Neural progenitor cell (in vitro differentiated cells): ENCODE results near the gene RXRB. TPM values are rescaled to one million over a fixed set of nuclear protein-coding genes. Genes with fewer than 3 reads are reported as not detected.

ENCODE experiments used
- DNase-seq: peaks from one replicate; pipeline ENCODE4 v3.0.0-alpha.2; 2016; ENCODE audit warnings: low spot score
- H2AFZ ChIP-seq: fragments of 200-600 bp; sonication (generic); replicated peaks from 2 replicates; pipeline ENCODE4 v1.6.1; 2016; ENCODE audit warnings: antibody characterized with exemption
- H3F3A ChIP-seq: fragments of 200-600 bp; sonication (generic); 2 replicates; pipeline ENCODE4 v1.6.1; 2016; ENCODE audit warnings: antibody characterized with exemption, low read depth
- H3K27ac ChIP-seq: fragments of 200-600 bp; sonication (generic); 2 replicates; pipeline ENCODE4 v1.5.1; 2016; ENCODE audit warnings: mild to moderate bottlenecking
- H3K27me3 ChIP-seq: fragments of 200-600 bp; sonication (generic); 2 replicates; pipeline ENCODE4 v1.6.1; 2016; ENCODE audit warnings: mild to moderate bottlenecking, moderate library complexity
- H3K36me3 ChIP-seq: fragments of 200-600 bp; sonication (generic); 2 replicates; pipeline ENCODE4 v1.5.1; 2016
- H3K4me1 ChIP-seq: fragments of 200-600 bp; sonication (generic); 2 replicates; pipeline ENCODE4 v1.6.1; 2016; ENCODE audit warnings: mixed run types
- H3K4me2 ChIP-seq: fragments of 200-600 bp; sonication (generic); 2 replicates; pipeline ENCODE4 v1.6.1; 2016
- H3K4me3 ChIP-seq: fragments of 200-600 bp; sonication (generic); 2 replicates; pipeline ENCODE4 v1.5.1; 2016
- H3K79me2 ChIP-seq: fragments of 200-600 bp; sonication (generic); 2 replicates; pipeline ENCODE4 v1.6.1; 2016; ENCODE audit warnings: low read depth
- H3K9ac ChIP-seq: fragments of 200-600 bp; sonication (generic); 2 replicates; pipeline ENCODE4 v1.6.1; 2016
- H3K9me3 ChIP-seq: fragments of 200-600 bp; sonication (generic); 2 replicates; pipeline ENCODE4 v1.5.1; 2016; ENCODE audit warnings: low read depth
- H4K20me1 ChIP-seq: fragments of 200-600 bp; sonication (generic); 2 replicates; pipeline ENCODE4 v1.6.1; 2016; ENCODE audit warnings: low read depth
- H3K27ac Mint-ChIP-seq: 3 replicates; pipeline ENCODE4 v1.8.0; 2021; ENCODE audit warnings: mixed read lengths
- H3K27me3 Mint-ChIP-seq: 2 replicates; pipeline ENCODE4 v1.8.0; 2022; ENCODE audit warnings: low read depth, mild to moderate bottlenecking, inconsistent platforms, moderate library complexity, mixed read lengths; ENCODE audit not compliant: insufficient read depth
- H3K36me3 Mint-ChIP-seq: 3 replicates; pipeline ENCODE4 v1.8.0; 2021; ENCODE audit warnings: mixed read lengths
- H3K4me1 Mint-ChIP-seq: 3 replicates; pipeline ENCODE4 v1.8.0; 2021; ENCODE audit warnings: mixed read lengths
- H3K4me3 Mint-ChIP-seq: 3 replicates; pipeline ENCODE4 v1.8.0; 2021; ENCODE audit warnings: mild to moderate bottlenecking, moderate library complexity, mixed read lengths
- H3K9me3 Mint-ChIP-seq: 3 replicates; pipeline ENCODE4 v1.8.0; 2020; ENCODE audit warnings: mixed read lengths
- EZH2 ChIP-seq: fragments of 200-600 bp; sonication (generic); IDR thresholded peaks from 2 replicates; pipeline ENCODE4 v1.6.1; 2017; ENCODE audit warnings: antibody characterized with exemption, mild to moderate bottlenecking, moderate library complexity
- EZH2phosphoT487 ChIP-seq: fragments of 200-600 bp; sonication (generic); IDR thresholded peaks from 2 replicates; pipeline ENCODE4 v1.6.1; 2017; ENCODE audit warnings: antibody characterized with exemption
- total RNA-seq: library from RNA; depleted of rRNA; stranded (reverse); fragments of >200 nt; gene quantifications from 2 replicates; pipeline ENCODE4 v1.2.3, GENCODE V29; 2015; ENCODE audit warnings: low replicate concordance
- TF ChIP-seq, protein P1 (sequence below): fragments of 200-600 bp; sonication (generic); IDR thresholded peaks from 2 replicates; pipeline ENCODE4 v1.5.1; 2017; ENCODE audit warnings: antibody characterized with exemption, mild to moderate bottlenecking

Gene RXRB
- total RNA-seq, 1 donor from 2014 or later = 10.2 TPM

- no peak overlapping the region for H3K4me3 ChIP-seq
- H3K27ac ChIP-seq = no peak overlapping the region
- Mint-ChIP-seq H3K4me1 (peaks cover 5% of the 10 kb centered on the region), H3K4me3 (no peak overlapping the region), H3K36me3 (peaks cover 2% of the 10 kb centered on the region), H3K27me3 (peaks cover 24% of the 10 kb centered on the region), H3K9me3 (no peaks in the 10 kb centered on the region), H3K27ac (no peak overlapping the region)
- no peaks in the 10 kb centered on the region for H3K36me3 ChIP-seq
- H3K4me2 ChIP-seq = no peak overlapping the region
- H3F3A ChIP-seq = peaks cover 3% of the 10 kb centered on the region
- TF ChIP-seq EZH2phosphoT487 (no peak), EZH2 (no peak)
- TF ChIP-seq, protein P1, sequence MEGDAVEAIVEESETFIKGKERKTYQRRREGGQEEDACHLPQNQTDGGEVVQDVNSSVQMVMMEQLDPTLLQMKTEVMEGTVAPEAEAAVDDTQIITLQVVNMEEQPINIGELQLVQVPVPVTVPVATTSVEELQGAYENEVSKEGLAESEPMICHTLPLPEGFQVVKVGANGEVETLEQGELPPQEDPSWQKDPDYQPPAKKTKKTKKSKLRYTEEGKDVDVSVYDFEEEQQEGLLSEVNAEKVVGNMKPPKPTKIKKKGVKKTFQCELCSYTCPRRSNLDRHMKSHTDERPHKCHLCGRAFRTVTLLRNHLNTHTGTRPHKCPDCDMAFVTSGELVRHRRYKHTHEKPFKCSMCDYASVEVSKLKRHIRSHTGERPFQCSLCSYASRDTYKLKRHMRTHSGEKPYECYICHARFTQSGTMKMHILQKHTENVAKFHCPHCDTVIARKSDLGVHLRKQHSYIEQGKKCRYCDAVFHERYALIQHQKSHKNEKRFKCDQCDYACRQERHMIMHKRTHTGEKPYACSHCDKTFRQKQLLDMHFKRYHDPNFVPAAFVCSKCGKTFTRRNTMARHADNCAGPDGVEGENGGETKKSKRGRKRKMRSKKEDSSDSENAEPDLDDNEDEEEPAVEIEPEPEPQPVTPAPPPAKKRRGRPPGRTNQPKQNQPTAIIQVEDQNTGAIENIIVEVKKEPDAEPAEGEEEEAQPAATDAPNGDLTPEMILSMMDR = no peak
- peaks cover 11% of the 10 kb centered on the region for H4K20me1 ChIP-seq
- peaks cover 65% of the 10 kb centered on the region for H3K27me3 ChIP-seq
- no peaks in the 10 kb centered on the region for H3K9me3 ChIP-seq
- DNase-seq = no peak
- H2AFZ ChIP-seq = no peak overlapping the region
- H3K79me2 ChIP-seq = no peaks in the 10 kb centered on the region
- H3K4me1 ChIP-seq = peaks cover 18% of the 10 kb centered on the region
- no peak overlapping the region for H3K9ac ChIP-seq
Observed at GRCh38 chr6:33187809-33188208, 12.7 kb downstream of the RXRB start.

DNA sequence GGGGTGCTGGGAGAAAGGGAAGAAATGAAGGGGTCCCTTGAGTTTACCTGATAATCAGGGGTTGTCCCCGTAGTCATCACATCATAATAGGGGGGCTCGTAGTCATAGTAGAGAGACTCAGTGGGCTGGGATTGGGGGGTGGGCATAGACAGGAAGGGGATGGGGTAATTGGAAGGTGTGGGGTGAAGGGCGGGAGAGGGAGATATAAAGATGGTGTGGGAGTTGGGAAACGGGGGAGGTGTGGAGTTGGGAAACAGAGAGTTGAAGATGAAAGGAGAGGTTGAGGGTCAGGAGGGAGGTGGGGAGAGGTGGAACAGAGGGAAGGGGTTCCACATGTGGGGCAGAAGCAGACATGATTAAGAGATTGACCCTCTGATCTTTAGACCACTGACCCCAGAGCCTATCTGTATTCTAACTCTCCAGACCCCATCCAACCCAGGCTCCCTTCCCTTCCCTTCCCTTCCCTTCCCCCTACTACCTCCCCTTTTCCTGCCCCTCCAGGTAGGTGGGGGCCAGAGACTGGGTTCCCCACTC lies 14.7 kb downstream of the RXRB start:
- H3K27ac ChIP-seq = no peak overlapping the region
- no peaks in the 10 kb centered on the region for H3K36me3 Mint-ChIP-seq
- no peaks in the 10 kb centered on the region for H3K4me1 ChIP-seq
- H3F3A ChIP-seq = no peaks in the 10 kb centered on the region
- H3K4me2 ChIP-seq = no peak overlapping the region
- DNase-seq = no peak
- no peaks in the 10 kb centered on the region for H4K20me1 ChIP-seq
- no peak overlapping the region for H2AFZ ChIP-seq
- no peaks in the 10 kb centered on the region for H3K4me1 Mint-ChIP-seq
- H3K79me2 ChIP-seq = no peaks in the 10 kb centered on the region
- H3K9me3 ChIP-seq = no peaks in the 10 kb centered on the region
- H3K36me3 ChIP-seq = no peaks in the 10 kb centered on the region
- no peak overlapping the region for H3K4me3 Mint-ChIP-seq
- H3K27me3 ChIP-seq = peaks cover 44% of the 10 kb centered on the region
- H3K9me3 Mint-ChIP-seq = no peaks in the 10 kb centered on the region
- no peak overlapping the region for H3K27ac Mint-ChIP-seq
- H3K9ac ChIP-seq = no peak overlapping the region
- peaks cover 8% of the 10 kb centered on the region for H3K27me3 Mint-ChIP-seq
- TF ChIP-seq, protein P1 = no peak
- TF ChIP-seq EZH2phosphoT487 (no peak), EZH2 (no peak)
- no peak overlapping the region for H3K4me3 ChIP-seq

DNA sequence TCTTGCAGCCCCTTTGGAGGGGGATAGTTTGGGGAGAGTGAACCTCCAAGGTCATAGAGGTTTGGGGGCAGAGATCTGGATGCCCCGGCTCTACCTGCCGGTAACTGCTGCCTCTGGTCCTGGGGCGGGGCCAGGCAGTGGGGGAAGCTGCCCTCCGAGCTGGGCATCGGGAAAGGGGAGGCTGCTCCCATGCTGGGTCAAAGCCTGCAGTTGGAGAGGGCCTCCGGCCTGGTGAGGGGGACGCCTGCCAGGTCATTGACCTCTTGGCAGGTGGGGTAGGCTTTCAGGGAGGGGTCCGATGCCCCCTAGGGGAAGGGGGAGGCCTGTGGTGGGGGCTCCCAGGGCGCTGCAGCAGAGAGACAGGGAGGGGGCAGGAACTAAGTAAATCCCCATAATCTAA lies 15.3 kb downstream of the RXRB start:
- DNase-seq = no peak
- Mint-ChIP-seq H3K36me3 (no peaks in the 10 kb centered on the region), H3K9me3 (no peaks in the 10 kb centered on the region), H3K27ac (no peak overlapping the region), H3K4me3 (no peak overlapping the region), H3K4me1 (no peaks in the 10 kb centered on the region), H3K27me3 (peaks cover 8% of the 10 kb centered on the region)
- H3K79me2 ChIP-seq = no peaks in the 10 kb centered on the region
- H4K20me1 ChIP-seq = no peaks in the 10 kb centered on the region
- no peak overlapping the region for H3K4me2 ChIP-seq
- H3K9ac ChIP-seq = no peak overlapping the region
- TF ChIP-seq EZH2phosphoT487 (no peak), EZH2 (no peak)
- TF ChIP-seq, protein P1 = no peak
- no peak overlapping the region for H2AFZ ChIP-seq
- H3K4me3 ChIP-seq = no peak overlapping the region
- H3K9me3 ChIP-seq = no peaks in the 10 kb centered on the region
- peaks cover 38% of the 10 kb centered on the region for H3K27me3 ChIP-seq
- H3F3A ChIP-seq = no peaks in the 10 kb centered on the region
- no peaks in the 10 kb centered on the region for H3K4me1 ChIP-seq
- H3K36me3 ChIP-seq = no peaks in the 10 kb centered on the region
- H3K27ac ChIP-seq = no peak overlapping the region
